Measurements from ENCODE around the gene TM9SF1.

The TM9SF1 gene

GRCh38 chr14:24194873-24195185 lies 412 bp downstream of the TM9SF1 start:
- DNase-seq: no peak

GRCh38 chr14:24194186-24194872 lies 912 bp downstream of the TM9SF1 start:
- no peak for DNase-seq

GRCh38 chr14:24192933-24193332 lies 2.3 kb downstream of the TM9SF1 start:
- no peak for DNase-seq

- no peak for DNase-seq
Observed at GRCh38 chr14:24190416-24190815, 4.8 kb downstream of the TM9SF1 start.

- no peak for DNase-seq
Observed at GRCh38 chr14:24189460-24189859, 5.8 kb downstream of the TM9SF1 start.

- DNase-seq: no peak
Observed at GRCh38 chr14:24189059-24189375, 6.2 kb downstream of the TM9SF1 start.

GRCh38 chr14:24188251-24189058 lies 6.8 kb downstream of the TM9SF1 start, which contains the start of gene IPO4:
Gene IPO4 (minus strand): TSS chr14:24188816. CDS start chr14:24188787, 29 bp downstream.
- DNase-seq: peak; percentile 96

GRCh38 chr14:24187539-24187915 lies 7.7 kb downstream of the TM9SF1 start:
- DNase-seq: no peak

GRCh38 chr14:24186831-24187538 lies 8.3 kb downstream of the TM9SF1 start:
- no peak for DNase-seq

GRCh38 chr14:24185741-24186140 lies 9.5 kb downstream of the TM9SF1 start:
- DNase-seq: no peak

- no peak for DNase-seq
Observed at GRCh38 chr14:24185026-24185425, 10.2 kb downstream of the TM9SF1 start.

- no peak for DNase-seq
Observed at GRCh38 chr14:24184104-24184970, 10.9 kb downstream of the TM9SF1 start.

- DNase-seq: no peak
Observed at GRCh38 chr14:24183014-24183481, 12.2 kb downstream of the TM9SF1 start.

GRCh38 chr14:24182110-24182882 lies 12.9 kb downstream of the TM9SF1 start:
- DNase-seq: no peak

- DNase-seq: no peak
Observed at GRCh38 chr14:24181371-24182077, 13.7 kb downstream of the TM9SF1 start.

GRCh38 chr14:24179961-24180796 lies 15.1 kb downstream of the TM9SF1 start:
- DNase-seq: no peak

GRCh38 chr14:24179294-24179960 lies 15.8 kb downstream of the TM9SF1 start:
- no peak for DNase-seq

- DNase-seq: no peak
Observed at GRCh38 chr14:24178399-24179178, 16.7 kb downstream of the TM9SF1 start.

GRCh38 chr14:24177891-24178290 lies 17.4 kb downstream of the TM9SF1 start:
- no peak for DNase-seq
